ENCODE measurements around the gene SLC16A7. TPM values are rescaled to one million over a fixed set of nuclear protein-coding genes. Genes with fewer than 3 reads are reported as not detected.

SLC16A7 gene
- total and polyA plus RNA-seq, 9 of the 15 experiments (the other 6 are each of a cell fraction or from before 2014, with no cell fraction given): 0.18 TPM; not detected in 8

GRCh38 chr12:59650588-59651228, 54.9 kb downstream of the SLC16A7 start:
- no peaks in the 10 kb centered on the region for H3K36me3 ChIP-seq (ENCODE audit: control insufficient read depth, insufficient read depth, low read length)
- no peaks in the 10 kb centered on the region; the same call in 1 of the 2 replicates for H3K9me3 ChIP-seq (replicated peaks; ENCODE audit: control insufficient read depth, insufficient read depth, low read depth, low read length)
- no peak overlapping the region for H3K4me3 ChIP-seq
- ChIA-PET CTCF (ENCODE audit: low intra/inter-chr PET ratio) (no interaction called here), POLR2A (no interaction called here)
- no peak overlapping the region for H2AFZ ChIP-seq (ENCODE audit: low read depth, low read length)
- FAIRE-seq (no peak), ATAC-seq (no peak), DNase-seq (ENCODE audit: extremely low read depth in 1 of 4, low spot score in 3 of 4) (no peak)
- no peaks in the 10 kb centered on the region for H4K20me1 ChIP-seq (replicated peaks; ENCODE audit: control insufficient read depth, insufficient read depth, low read length)
- no peak for TF ChIP-seq ZNF778 (CRISPR knock-in tag; IDR thresholded peaks at IDR 0.05)
- no peak for TF ChIP-seq HOXB6 (CRISPR knock-in tag; IDR thresholded peaks at IDR 0.05; ENCODE audit: borderline replicate concordance)
- TF ChIP-seq DACH1 (IDR thresholded peaks at IDR 0.05; ENCODE audit: partially characterized antibody): no peak
- no peak for TF ChIP-seq HDGF (IDR thresholded peaks at IDR 0.05)
- no peak for TF ChIP-seq SP2 (IDR thresholded peaks at IDR 0.05; ENCODE audit: extremely low read depth, low read depth, low read length, poor library complexity, severe bottlenecking)
- TF ChIP-seq DDX20 (tag; IDR thresholded peaks at IDR 0.05; ENCODE audit: low read depth): no peak
- TF ChIP-seq, protein P1, sequence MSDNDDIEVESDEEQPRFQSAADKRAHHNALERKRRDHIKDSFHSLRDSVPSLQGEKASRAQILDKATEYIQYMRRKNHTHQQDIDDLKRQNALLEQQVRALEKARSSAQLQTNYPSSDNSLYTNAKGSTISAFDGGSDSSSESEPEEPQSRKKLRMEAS (CRISPR knock-in tag; IDR thresholded peaks at IDR 0.05): no peak
- TF ChIP-seq E2F3 (CRISPR knock-in tag; IDR thresholded peaks at IDR 0.05): no peak
- TF ChIP-seq ILK (tag; IDR thresholded peaks at IDR 0.05; ENCODE audit: borderline replicate concordance, low read depth): no peak
- TF ChIP-seq NFIX (CRISPR knock-in tag; IDR thresholded peaks at IDR 0.05; ENCODE audit: low read depth): no peak
- no peak for TF ChIP-seq ZNF584 (CRISPR knock-in tag; IDR thresholded peaks at IDR 0.05; ENCODE audit: low read depth)
- no peak for TF ChIP-seq PTRF (tag; IDR thresholded peaks at IDR 0.05)
- no peaks in the 10 kb centered on the region for H3K9me1 ChIP-seq (ENCODE audit: control insufficient read depth, insufficient read depth, low read length)
- H3K4me2 ChIP-seq (ENCODE audit: insufficient read depth, low read length): no peak overlapping the region
- H3K27me3 ChIP-seq (ENCODE audit: control insufficient read depth in 2 of 2, insufficient read depth in 2 of 2, low read length in 2 of 2): no peaks in the 10 kb centered on the region
- in situ Hi-C loops (cut with MboI): no loop called here
- intact Hi-C loops (cut with micrococcal nuclease): no loop called here
- H3K27ac ChIP-seq (ENCODE audit: extremely low read depth, low read depth, low read length): no peak overlapping the region
- H3K79me2 ChIP-seq (ENCODE audit: control insufficient read depth, insufficient read depth, low read length): no peaks in the 10 kb centered on the region
- 0% methylated on average over 3 of the region's 3 CpGs for WGBS (ENCODE audit: insufficient coverage, low coverage, missing lambda C conversion rate)
- BruUV-seq (replicated peaks): no TSS peak
- H3K9ac ChIP-seq (ENCODE audit: insufficient read depth in 1 of 2, low read depth in 2 of 2, low read length in 2 of 2): no peak overlapping the region
- no peaks in the 10 kb centered on the region for H3K4me1 ChIP-seq (replicated peaks in 1 of 2; ENCODE audit: control insufficient read depth in 2 of 2, insufficient read depth in 2 of 2, low read length in 2 of 2)
